HG02870 (cell line): ENCODE data around the gene TOP1.
"Not testable (repeated sequence)": the region's sequence is repeated elsewhere in the genome, so short reads cannot be mapped to it uniquely, and the experiment has no call there.

Source experiments
- ATAC-seq: cut with Tn5 transposase; IDR thresholded peaks from one replicate; pipeline ENCODE4 v1.9.1; 2021; ENCODE audit warnings: mild to moderate bottlenecking, moderate library complexity; ENCODE audit not compliant: unreplicated experiment

The TOP1 gene

GRCh38 chr20:41003936-41004294 is 24.7 kb upstream of the TOP1 start:
- not testable (repeated sequence) for ATAC-seq

- no peak for ATAC-seq
These were observed 23.9 kb upstream of the TOP1 start for GRCh38 chr20:41004531-41005360.

- no peak for ATAC-seq
These were observed 23.3 kb upstream of the TOP1 start for GRCh38 chr20:41005361-41005729.

GRCh38 chr20:41006126-41006935 is 22.3 kb upstream of the TOP1 start:
- ATAC-seq = no peak

GRCh38 chr20:41006936-41007474 is 21.6 kb upstream of the TOP1 start:
- ATAC-seq = no peak

GRCh38 chr20:41007481-41007880 is 21.1 kb upstream of the TOP1 start:
- no peak for ATAC-seq

- ATAC-seq = no peak
These were observed 18.7 kb upstream of the TOP1 start for GRCh38 chr20:41009946-41010345.

- ATAC-seq = peak; percentile 79
These were observed 17.0 kb upstream of the TOP1 start for GRCh38 chr20:41011551-41012067.

GRCh38 chr20:41014561-41015088 is 14.0 kb upstream of the TOP1 start:
- ATAC-seq = no peak

GRCh38 chr20:41017448-41018042 is 11.1 kb upstream of the TOP1 start:
- ATAC-seq = no peak

- no peak for ATAC-seq
These were observed 10.5 kb upstream of the TOP1 start for GRCh38 chr20:41018153-41018552.

GRCh38 chr20:41023549-41023948 is 5.1 kb upstream of the TOP1 start:
- ATAC-seq = no peak

GRCh38 chr20:41027366-41027765 is 1.3 kb upstream of the TOP1 start:
- no peak for ATAC-seq

GRCh38 chr20:41027872-41028358 is 707 bp upstream of the TOP1 start:
- no peak for ATAC-seq

- ATAC-seq = peak; percentile 2
These were observed 704 bp downstream of the TOP1 start for GRCh38 chr20:41029150-41029901.

- no peak for ATAC-seq
These were observed 1.4 kb downstream of the TOP1 start for GRCh38 chr20:41030061-41030460.

- ATAC-seq = no peak
These were observed 2.1 kb downstream of the TOP1 start for GRCh38 chr20:41030531-41031242.

- ATAC-seq = no peak
These were observed 2.6 kb downstream of the TOP1 start for GRCh38 chr20:41031243-41031619.

- ATAC-seq = no peak
These were observed 3.6 kb downstream of the TOP1 start for GRCh38 chr20:41032271-41032670.

- ATAC-seq = no peak
These were observed 5.6 kb downstream of the TOP1 start for GRCh38 chr20:41034239-41034638.
